Measurements from ENCODE around the gene SKIC8.

DNA sequence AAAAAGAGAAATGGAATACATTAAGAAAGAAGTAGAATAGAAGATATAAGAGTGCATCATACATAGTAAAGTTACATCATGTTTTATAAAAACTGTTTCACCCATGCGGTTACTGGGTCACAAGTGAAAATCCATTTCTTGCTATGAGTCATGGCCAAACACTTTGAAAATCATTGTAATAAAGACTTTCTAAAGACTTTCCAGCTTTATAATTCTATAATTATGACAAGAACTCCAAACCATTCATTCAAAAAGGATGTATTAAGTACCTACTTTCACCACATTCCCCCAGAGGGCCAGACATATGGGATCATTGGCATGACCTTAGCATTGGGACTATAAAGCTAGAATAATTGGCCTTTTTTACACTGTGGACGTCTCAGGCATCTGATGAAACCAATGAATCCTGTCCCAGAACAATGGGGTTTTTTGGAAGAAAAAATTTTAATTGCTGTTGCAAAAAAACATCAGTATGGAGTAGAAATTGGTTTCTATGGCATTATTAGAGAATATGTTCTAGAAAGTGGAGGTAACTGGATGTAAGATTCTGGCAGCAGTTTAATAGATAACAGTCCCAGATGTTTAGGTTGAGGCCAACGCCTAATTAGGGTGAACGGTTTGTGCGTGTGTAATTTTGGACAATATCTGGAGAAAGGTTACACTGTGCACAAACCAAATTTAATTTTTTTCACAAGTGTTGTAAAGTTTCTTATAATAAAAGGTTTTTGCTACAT is 3.3 kb upstream of the SKIC8 start:
- no peak for TF ChIP-seq POLR2A (IDR thresholded peaks at IDR 0.05)
- TF ChIP-seq, protein P1, sequence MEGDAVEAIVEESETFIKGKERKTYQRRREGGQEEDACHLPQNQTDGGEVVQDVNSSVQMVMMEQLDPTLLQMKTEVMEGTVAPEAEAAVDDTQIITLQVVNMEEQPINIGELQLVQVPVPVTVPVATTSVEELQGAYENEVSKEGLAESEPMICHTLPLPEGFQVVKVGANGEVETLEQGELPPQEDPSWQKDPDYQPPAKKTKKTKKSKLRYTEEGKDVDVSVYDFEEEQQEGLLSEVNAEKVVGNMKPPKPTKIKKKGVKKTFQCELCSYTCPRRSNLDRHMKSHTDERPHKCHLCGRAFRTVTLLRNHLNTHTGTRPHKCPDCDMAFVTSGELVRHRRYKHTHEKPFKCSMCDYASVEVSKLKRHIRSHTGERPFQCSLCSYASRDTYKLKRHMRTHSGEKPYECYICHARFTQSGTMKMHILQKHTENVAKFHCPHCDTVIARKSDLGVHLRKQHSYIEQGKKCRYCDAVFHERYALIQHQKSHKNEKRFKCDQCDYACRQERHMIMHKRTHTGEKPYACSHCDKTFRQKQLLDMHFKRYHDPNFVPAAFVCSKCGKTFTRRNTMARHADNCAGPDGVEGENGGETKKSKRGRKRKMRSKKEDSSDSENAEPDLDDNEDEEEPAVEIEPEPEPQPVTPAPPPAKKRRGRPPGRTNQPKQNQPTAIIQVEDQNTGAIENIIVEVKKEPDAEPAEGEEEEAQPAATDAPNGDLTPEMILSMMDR (IDR thresholded peaks at IDR 0.05): no peak
